HL-60 (cell line): Measurements from ENCODE around the gene HRCT1.

Source experiments
- CTCF ChIP-seq: IDR thresholded peaks from one replicate; pipeline ENCODE4 v1.5.1; 2011; ENCODE audit warnings: low read length, control low read depth, inconsistent platforms; ENCODE audit not compliant: insufficient read depth
- POLR2AphosphoS5 ChIP-seq: IDR thresholded peaks from 2 replicates; pipeline ENCODE4 v1.6.1; 2012; ENCODE audit warnings: low read depth
- REST ChIP-seq: IDR thresholded peaks from 2 replicates; pipeline ENCODE4 v1.6.1; 2012; ENCODE audit warnings: low read depth; ENCODE audit not compliant: insufficient replicate concordance

DNA sequence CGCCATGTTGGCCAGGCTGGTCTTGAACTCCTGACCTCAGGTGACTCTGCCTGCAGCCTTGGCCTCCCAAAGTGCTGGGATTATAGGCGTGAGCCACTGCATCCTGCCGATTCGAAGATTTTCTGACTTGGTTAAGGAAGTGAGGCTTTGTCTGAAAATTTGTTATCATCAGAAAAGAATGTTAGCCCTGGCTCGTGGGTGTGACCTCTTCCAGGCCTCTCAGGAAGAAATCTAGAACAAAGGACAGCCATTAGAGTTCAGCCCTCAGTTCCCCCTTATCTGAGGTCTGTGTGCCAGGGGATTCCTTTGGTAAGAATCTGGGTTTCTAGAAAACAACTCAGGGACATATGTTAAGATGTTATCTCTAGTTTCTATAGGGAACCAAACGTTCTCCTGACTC, 45.7 kb downstream of the HRCT1 start:
- TF ChIP-seq CTCF (no peak), REST (no peak), POLR2AphosphoS5 (no peak)
